Tibial nerve (tissue), 4 donors: ENCODE data around the gene CTNND2.

Source experiments
- EP300 ChIP-seq, 2 donors: sonication (generic); formaldehyde crosslinking; IDR thresholded peaks; one replicate each; pipeline ENCODE4 v1.6.1; 2017; ENCODE audit warnings: antibody characterized with exemption in 2 of 2, mild to moderate bottlenecking in 1 of 2
- POLR2A ChIP-seq, 2 donors: fragments of 450-650 bp; IDR thresholded peaks; one replicate each; pipeline ENCODE4 v1.6.1; 2017; ENCODE audit warnings: antibody characterized with exemption in 2 of 2, mild to moderate bottlenecking in 2 of 2, moderate library complexity in 2 of 2
- TF ChIP-seq, protein P1 (sequence below), 5 experiments: fragments of 200-600 bp in 3 of 5; fragments of 450-650 bp in 2 of 5; sonication (generic) in 3 of 5; IDR thresholded peaks; one replicate each; pipeline ENCODE4 v1.5.1; 2016 to 2019; ENCODE audit warnings: antibody characterized with exemption in 5 of 5, mild to moderate bottlenecking in 3 of 5, moderate library complexity in 2 of 5

DNA sequence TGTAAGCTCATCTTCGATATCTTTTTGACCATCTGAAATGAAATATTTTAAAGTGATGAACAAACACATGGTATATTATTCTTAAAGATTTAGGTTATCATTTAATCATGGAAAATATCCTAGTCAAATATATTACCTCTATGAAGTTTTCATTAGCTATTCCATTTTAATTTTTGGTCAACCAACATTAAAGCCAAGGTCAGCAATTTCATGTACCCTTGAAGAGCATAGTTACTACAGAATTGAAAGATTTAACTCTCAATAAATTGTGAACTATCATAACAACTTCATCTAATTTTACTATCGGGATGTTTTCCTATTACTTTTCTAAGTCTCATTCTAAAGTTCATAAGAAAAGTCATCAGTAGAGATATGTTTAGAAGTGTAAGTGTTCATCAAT lies 492.6 kb downstream of the CTNND2 start:
- TF ChIP-seq, protein P1, sequence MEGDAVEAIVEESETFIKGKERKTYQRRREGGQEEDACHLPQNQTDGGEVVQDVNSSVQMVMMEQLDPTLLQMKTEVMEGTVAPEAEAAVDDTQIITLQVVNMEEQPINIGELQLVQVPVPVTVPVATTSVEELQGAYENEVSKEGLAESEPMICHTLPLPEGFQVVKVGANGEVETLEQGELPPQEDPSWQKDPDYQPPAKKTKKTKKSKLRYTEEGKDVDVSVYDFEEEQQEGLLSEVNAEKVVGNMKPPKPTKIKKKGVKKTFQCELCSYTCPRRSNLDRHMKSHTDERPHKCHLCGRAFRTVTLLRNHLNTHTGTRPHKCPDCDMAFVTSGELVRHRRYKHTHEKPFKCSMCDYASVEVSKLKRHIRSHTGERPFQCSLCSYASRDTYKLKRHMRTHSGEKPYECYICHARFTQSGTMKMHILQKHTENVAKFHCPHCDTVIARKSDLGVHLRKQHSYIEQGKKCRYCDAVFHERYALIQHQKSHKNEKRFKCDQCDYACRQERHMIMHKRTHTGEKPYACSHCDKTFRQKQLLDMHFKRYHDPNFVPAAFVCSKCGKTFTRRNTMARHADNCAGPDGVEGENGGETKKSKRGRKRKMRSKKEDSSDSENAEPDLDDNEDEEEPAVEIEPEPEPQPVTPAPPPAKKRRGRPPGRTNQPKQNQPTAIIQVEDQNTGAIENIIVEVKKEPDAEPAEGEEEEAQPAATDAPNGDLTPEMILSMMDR (IDR thresholded peaks at IDR 0.05): no peak
- TF ChIP-seq POLR2A (IDR thresholded peaks at IDR 0.05) (no peak), EP300 (IDR thresholded peaks at IDR 0.05) (no peak)
